Activated T-helper 2 cell treated with anti-CD3 and anti-CD28 coated beads, Interferon-gamma antibody, Interleukin-2, Interleukin-4, amounts not matched to agents 10 μg/mL and 5 μg/mL and 100 μg/mL, durations not matched to agents 14 hours and 24 hours and 36 hours (primary cell): ENCODE results near the gene LHFPL6. TPM values are rescaled to one million over a fixed set of nuclear protein-coding genes. Genes with fewer than 3 reads are reported as not detected.

ENCODE experiments used
- DNase-seq: peaks from one replicate; pipeline ENCODE4 v3.0.0; 2021; ENCODE audit warnings: low spot score
- H3K27ac Mint-ChIP-seq: one replicate; pipeline ENCODE4 v1.8.0; 2021; ENCODE audit warnings: mixed read lengths
- H3K27me3 Mint-ChIP-seq: one replicate; pipeline ENCODE4 v1.8.0; 2021; ENCODE audit warnings: low read depth, mixed read lengths
- H3K36me3 Mint-ChIP-seq: one replicate; pipeline ENCODE4 v1.8.0; 2021; ENCODE audit warnings: low read depth, mixed read lengths
- H3K4me1 Mint-ChIP-seq: one replicate; pipeline ENCODE4 v1.8.0; 2021; ENCODE audit warnings: low read depth, mixed read lengths
- H3K4me3 Mint-ChIP-seq: one replicate; pipeline ENCODE4 v1.8.0; 2021; ENCODE audit warnings: low read depth, mild to moderate bottlenecking, moderate library complexity, mixed read lengths
- H3K9me3 Mint-ChIP-seq: one replicate; pipeline ENCODE4 v1.8.0; 2021; ENCODE audit warnings: mixed read lengths
- intact Hi-C: fragments of 100-400 bp; cut with micrococcal nuclease; formaldehyde crosslinking; loops from one replicate; pipeline ENCODE4 v1.15.1; 2023
- total RNA-seq: library from RNA; stranded (reverse); gene quantifications from 2 replicates; pipeline ENCODE4 v1.2.3, GENCODE V29; 2022

Gene LHFPL6
- total RNA-seq, 1 donor from 2014 or later, result 5.8 TPM

GRCh38 chr13:39322836-39323585, 280.0 kb downstream of the LHFPL6 start:
- Mint-ChIP-seq H3K36me3 (no peaks in the 10 kb centered on the region), H3K4me3 (no peak overlapping the region), H3K27me3 (no peaks in the 10 kb centered on the region), H3K9me3 (no peaks in the 10 kb centered on the region), H3K27ac (no peak overlapping the region), H3K4me1 (no peaks in the 10 kb centered on the region)
- DNase-seq, result no peak
- intact Hi-C loops, result no loop called here

DNA sequence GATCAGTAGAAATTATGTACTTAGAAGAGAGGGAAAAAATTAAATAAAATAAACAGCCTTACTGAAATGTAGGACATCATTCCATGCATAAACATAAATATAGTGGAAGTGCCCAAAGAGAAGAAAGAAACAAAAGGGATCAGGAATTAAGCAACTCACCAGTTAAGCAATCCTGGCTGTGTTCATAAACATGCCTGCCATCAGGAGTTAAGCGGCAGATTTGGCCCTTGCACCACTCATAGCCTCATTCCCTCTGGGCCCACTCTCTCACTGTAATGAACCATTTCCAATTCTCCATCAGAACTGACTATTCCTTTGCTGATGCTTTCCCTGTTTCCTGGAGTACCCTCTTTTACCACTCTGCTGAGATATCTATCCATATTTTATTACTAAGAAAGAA, 281.4 kb downstream of the LHFPL6 start:
- Mint-ChIP-seq H3K4me1 (no peaks in the 10 kb centered on the region), H3K9me3 (no peaks in the 10 kb centered on the region), H3K4me3 (no peak overlapping the region), H3K36me3 (no peaks in the 10 kb centered on the region), H3K27me3 (no peaks in the 10 kb centered on the region), H3K27ac (no peak overlapping the region)
- intact Hi-C loops, result no loop called here
- no peak for DNase-seq

DNA sequence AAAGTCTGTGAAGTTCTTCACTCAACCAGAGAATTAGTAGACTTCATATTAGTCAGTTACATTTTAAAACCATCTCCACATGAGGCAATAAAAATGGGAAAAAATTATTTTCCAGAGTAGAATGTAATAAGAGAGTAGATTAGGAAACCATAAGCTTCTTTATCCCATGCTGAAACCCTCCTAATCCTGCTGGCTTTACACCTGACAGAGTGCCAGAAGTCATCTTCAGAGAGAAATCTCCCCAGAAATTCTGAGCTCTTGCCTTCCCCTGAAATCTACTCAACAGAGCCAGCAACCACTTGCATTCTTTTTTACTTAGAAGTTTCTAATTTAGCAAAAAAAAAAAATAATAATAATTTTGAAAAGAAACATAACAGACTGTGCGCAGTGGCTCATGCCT, 284.8 kb downstream of the LHFPL6 start:
- DNase-seq, result no peak
- H3K36me3 Mint-ChIP-seq, result no peaks in the 10 kb centered on the region
- intact Hi-C loops, result no loop called here
- H3K27me3 Mint-ChIP-seq, result no peaks in the 10 kb centered on the region
- H3K4me1 Mint-ChIP-seq, result no peaks in the 10 kb centered on the region
- H3K9me3 Mint-ChIP-seq, result no peaks in the 10 kb centered on the region
- H3K4me3 Mint-ChIP-seq, result no peak overlapping the region
- no peak overlapping the region for H3K27ac Mint-ChIP-seq

- Mint-ChIP-seq H3K27me3 (no peaks in the 10 kb centered on the region), H3K9me3 (no peaks in the 10 kb centered on the region), H3K36me3 (no peaks in the 10 kb centered on the region)
Measured at GRCh38 chr13:39317291-39317690, 285.7 kb downstream of the LHFPL6 start.

DNA sequence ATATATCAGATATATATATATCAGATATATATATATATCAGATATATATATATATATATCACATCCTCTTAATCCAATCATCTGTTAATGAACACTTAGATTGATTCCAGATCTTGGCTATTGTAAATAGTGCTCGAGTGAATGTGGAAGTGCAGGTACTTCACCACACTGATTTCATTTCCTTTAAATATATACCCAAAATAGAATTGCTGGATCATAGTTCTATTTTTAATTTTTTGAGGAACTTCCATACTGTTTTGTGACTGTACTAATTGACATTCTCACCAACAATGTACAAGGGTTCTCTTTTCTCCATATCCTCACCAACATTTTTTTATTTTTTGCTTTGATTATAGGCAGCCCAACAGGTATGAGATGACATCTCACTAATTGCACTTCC, 287.2 kb downstream of the LHFPL6 start:
- Mint-ChIP-seq H3K4me1 (no peaks in the 10 kb centered on the region), H3K9me3 (no peaks in the 10 kb centered on the region), H3K27me3 (no peaks in the 10 kb centered on the region), H3K27ac (no peak overlapping the region), H3K36me3 (no peaks in the 10 kb centered on the region), H3K4me3 (no peak overlapping the region)
- no peak for DNase-seq
- intact Hi-C loops, result no loop called here

More at GRCh38 chr13:39317291-39317690, 285.7 kb downstream of the LHFPL6 start:
- intact Hi-C loops, result no loop called here
- no peak overlapping the region for H3K4me3 Mint-ChIP-seq
- no peak overlapping the region for H3K27ac Mint-ChIP-seq
- DNase-seq, result no peak
- no peaks in the 10 kb centered on the region for H3K4me1 Mint-ChIP-seq

GRCh38 chr13:39313721-39314120, 289.3 kb downstream of the LHFPL6 start:
- no peaks in the 10 kb centered on the region for H3K27me3 Mint-ChIP-seq
- H3K36me3 Mint-ChIP-seq, result no peaks in the 10 kb centered on the region
- no peak overlapping the region for H3K27ac Mint-ChIP-seq
- intact Hi-C loops, result no loop called here
- no peak overlapping the region for H3K4me3 Mint-ChIP-seq
- DNase-seq, result no peak
- H3K9me3 Mint-ChIP-seq, result no peaks in the 10 kb centered on the region
- no peaks in the 10 kb centered on the region for H3K4me1 Mint-ChIP-seq

- no peak for DNase-seq
- H3K27me3 Mint-ChIP-seq, result no peaks in the 10 kb centered on the region
- no peaks in the 10 kb centered on the region for H3K36me3 Mint-ChIP-seq
- H3K4me3 Mint-ChIP-seq, result no peak overlapping the region
- H3K4me1 Mint-ChIP-seq, result no peaks in the 10 kb centered on the region
- no peak overlapping the region for H3K27ac Mint-ChIP-seq
- no peaks in the 10 kb centered on the region for H3K9me3 Mint-ChIP-seq
- intact Hi-C loops, result no loop called here
Measured at GRCh38 chr13:39312596-39312995, 290.4 kb downstream of the LHFPL6 start.

DNA sequence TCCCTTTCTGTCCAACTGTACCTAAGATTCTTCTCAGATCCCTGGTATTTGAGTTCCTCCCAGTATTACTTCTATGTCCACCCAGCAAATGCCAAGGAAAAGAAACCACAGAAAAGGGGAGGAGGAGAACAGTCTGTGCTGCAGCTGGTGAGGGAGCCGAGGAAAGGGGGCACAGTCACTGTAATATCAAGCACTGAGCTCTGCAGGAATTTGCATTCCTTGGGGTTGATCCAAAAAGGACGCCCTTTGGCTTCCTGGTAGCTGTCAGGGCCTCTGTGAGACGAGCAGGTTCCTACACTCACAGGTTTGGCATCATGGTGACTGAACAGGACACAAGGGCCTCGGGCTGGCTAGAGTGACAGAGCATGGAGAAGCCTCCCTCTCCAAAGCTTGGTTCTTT, 291.4 kb downstream of the LHFPL6 start:
- no peak overlapping the region for H3K27ac Mint-ChIP-seq
- no peak for DNase-seq
- no peaks in the 10 kb centered on the region for H3K4me1 Mint-ChIP-seq
- no peaks in the 10 kb centered on the region for H3K9me3 Mint-ChIP-seq
- H3K27me3 Mint-ChIP-seq, result no peaks in the 10 kb centered on the region
- intact Hi-C loops, result no loop called here
- no peak overlapping the region for H3K4me3 Mint-ChIP-seq
- H3K36me3 Mint-ChIP-seq, result no peaks in the 10 kb centered on the region

GRCh38 chr13:39310961-39311360, 292.0 kb downstream of the LHFPL6 start:
- DNase-seq, result no peak
- no peaks in the 10 kb centered on the region for H3K4me1 Mint-ChIP-seq
- no peaks in the 10 kb centered on the region for H3K27me3 Mint-ChIP-seq
- H3K27ac Mint-ChIP-seq, result no peak overlapping the region
- H3K9me3 Mint-ChIP-seq, result no peaks in the 10 kb centered on the region
- no peaks in the 10 kb centered on the region for H3K36me3 Mint-ChIP-seq
- H3K4me3 Mint-ChIP-seq, result no peak overlapping the region
- intact Hi-C loops, result no loop called here

DNA sequence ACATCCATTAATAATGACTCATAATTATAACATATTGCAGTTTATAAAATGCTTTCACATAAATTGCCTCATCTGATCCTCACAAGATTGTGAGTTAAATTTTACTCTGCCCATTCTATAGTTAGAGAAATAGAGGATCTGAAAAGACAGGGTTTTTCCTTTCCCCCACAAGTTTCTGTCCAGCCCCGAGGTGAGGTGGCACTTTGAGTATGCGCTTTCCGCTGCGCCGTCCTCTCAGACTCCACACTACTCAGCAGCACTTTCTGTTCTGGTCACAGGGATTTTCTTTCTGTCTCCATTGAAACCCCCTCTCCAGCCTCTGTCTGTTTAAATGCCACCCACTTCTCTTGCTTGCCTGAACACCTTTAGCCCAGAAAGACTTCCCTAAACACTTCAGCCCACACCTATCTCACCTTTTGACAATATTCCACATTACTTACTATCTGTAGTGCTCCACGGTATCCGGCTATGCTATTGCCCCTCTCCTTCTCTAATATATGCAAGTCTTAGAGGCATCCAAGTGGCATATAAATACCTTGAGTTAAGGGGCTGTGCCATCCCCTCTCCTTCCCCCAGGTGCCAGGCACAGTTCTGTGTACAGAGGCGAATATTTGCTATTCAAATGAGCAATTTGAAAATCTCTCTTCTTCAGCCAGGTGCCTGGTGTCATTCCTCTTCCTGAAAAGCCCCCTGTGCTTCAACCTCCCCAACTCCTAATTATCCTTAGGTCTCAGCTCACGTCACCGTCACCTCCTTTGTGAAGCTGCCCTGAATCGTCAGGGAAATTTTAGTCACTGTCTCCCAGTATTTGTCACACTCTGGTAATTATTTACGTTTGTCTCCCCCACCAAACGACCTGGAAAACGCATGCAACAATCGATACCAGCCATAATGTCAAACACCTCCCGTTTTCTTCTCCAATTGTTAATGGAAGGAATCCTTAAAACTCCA, 296.1 kb downstream of the LHFPL6 start:
- DNase-seq, result no peak
- Mint-ChIP-seq H3K4me3 (no peak overlapping the region), H3K27ac (no peak overlapping the region), H3K4me1 (no peaks in the 10 kb centered on the region), H3K36me3 (no peaks in the 10 kb centered on the region), H3K9me3 (no peaks in the 10 kb centered on the region), H3K27me3 (peaks cover 2% of the 10 kb centered on the region)
- intact Hi-C loops, result no loop called here

DNA sequence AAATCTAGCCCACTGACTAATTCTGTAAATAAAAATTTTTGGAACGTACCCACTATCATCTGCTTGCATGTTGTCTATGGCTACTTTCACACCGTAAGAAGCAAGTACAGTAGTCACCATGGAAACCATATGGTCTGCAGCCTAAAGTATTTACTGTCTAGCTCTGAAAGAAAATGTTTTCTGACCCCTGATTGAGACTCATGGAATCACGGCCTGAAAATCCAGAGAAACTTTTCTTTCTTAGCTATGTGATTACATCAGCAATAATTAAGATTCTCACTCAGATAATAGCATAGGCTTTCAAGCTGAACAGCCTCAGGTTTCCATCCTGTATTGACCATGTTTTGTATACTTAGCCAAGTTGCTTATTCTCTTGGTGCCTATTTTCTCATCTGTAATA, 300.2 kb downstream of the LHFPL6 start:
- no peak for DNase-seq
- Mint-ChIP-seq H3K4me3 (no peak overlapping the region), H3K27ac (no peak overlapping the region), H3K36me3 (no peaks in the 10 kb centered on the region), H3K27me3 (peaks cover 2% of the 10 kb centered on the region), H3K4me1 (no peaks in the 10 kb centered on the region), H3K9me3 (no peaks in the 10 kb centered on the region)
- intact Hi-C loops, result no loop called here

- intact Hi-C loops, result no loop called here
- DNase-seq, result no peak
- Mint-ChIP-seq H3K27ac (no peak overlapping the region), H3K36me3 (no peaks in the 10 kb centered on the region), H3K27me3 (peaks cover 2% of the 10 kb centered on the region), H3K4me1 (no peaks in the 10 kb centered on the region), H3K4me3 (no peak overlapping the region), H3K9me3 (peaks cover 11% of the 10 kb centered on the region)
Measured at GRCh38 chr13:39298951-39299350, 304.0 kb downstream of the LHFPL6 start.

- peaks cover 11% of the 10 kb centered on the region for H3K9me3 Mint-ChIP-seq
- no peak overlapping the region for H3K4me3 Mint-ChIP-seq
- H3K27ac Mint-ChIP-seq, result no peak overlapping the region
- no peaks in the 10 kb centered on the region for H3K36me3 Mint-ChIP-seq
- DNase-seq, result no peak
- intact Hi-C loops, result no loop called here
- H3K4me1 Mint-ChIP-seq, result no peaks in the 10 kb centered on the region
- H3K27me3 Mint-ChIP-seq, result no peaks in the 10 kb centered on the region
Measured at GRCh38 chr13:39297664-39298171, 305.3 kb downstream of the LHFPL6 start.
